Nephron progenitor cell (in vitro differentiated cells): ENCODE data around the gene MCF2L2.

ENCODE experiments used
- DNase-seq: peaks from one replicate; pipeline ENCODE4 v3.0.0; 2021
- H3K27ac Mint-ChIP-seq: 2 replicates; pipeline ENCODE4 v1.8.0; 2021; ENCODE audit warnings: mild to moderate bottlenecking, moderate library complexity, mixed read lengths
- H3K27me3 Mint-ChIP-seq: 2 replicates; pipeline ENCODE4 v1.8.0; 2021; ENCODE audit warnings: mild to moderate bottlenecking, low read depth, mixed read lengths; ENCODE audit not compliant: poor library complexity
- H3K36me3 Mint-ChIP-seq: 2 replicates; pipeline ENCODE4 v1.8.0; 2021; ENCODE audit warnings: low read depth, mixed read lengths
- H3K4me1 Mint-ChIP-seq: 2 replicates; pipeline ENCODE4 v1.8.0; 2021; ENCODE audit warnings: mixed read lengths
- H3K4me3 Mint-ChIP-seq: 2 replicates; pipeline ENCODE4 v1.8.0; 2021; ENCODE audit warnings: mild to moderate bottlenecking, moderate library complexity, mixed read lengths
- H3K9me3 Mint-ChIP-seq: 2 replicates; pipeline ENCODE4 v1.8.0; 2021; ENCODE audit warnings: mild to moderate bottlenecking, moderate library complexity, mixed read lengths
- CTCF ChIP-seq: fragments of 200-600 bp; sonication (generic); IDR thresholded peaks from 2 replicates; pipeline ENCODE4 v1.5.0; 2021; ENCODE audit warnings: antibody characterized with exemption

Gene MCF2L2

GRCh38 chr3:183295211-183295610, 133.2 kb downstream of the MCF2L2 start:
- no peak overlapping the region for H3K4me3 Mint-ChIP-seq
- peaks cover 3% of the 10 kb centered on the region for H3K27me3 Mint-ChIP-seq
- DNase-seq: no peak
- peaks cover 12% of the 10 kb centered on the region for H3K36me3 Mint-ChIP-seq
- peaks cover 4% of the 10 kb centered on the region for H3K9me3 Mint-ChIP-seq
- no peak overlapping the region for H3K27ac Mint-ChIP-seq
- peaks cover 10% of the 10 kb centered on the region for H3K4me1 Mint-ChIP-seq
- TF ChIP-seq CTCF: no peak

- no peak for DNase-seq
- Mint-ChIP-seq H3K4me1 (peaks cover 7% of the 10 kb centered on the region), H3K4me3 (no peak overlapping the region), H3K27ac (no peak overlapping the region), H3K27me3 (peaks cover 3% of the 10 kb centered on the region), H3K36me3 (peaks cover 12% of the 10 kb centered on the region), H3K9me3 (peaks cover 4% of the 10 kb centered on the region)
- no peak for TF ChIP-seq CTCF
Observed at GRCh38 chr3:183293966-183294365, 134.5 kb downstream of the MCF2L2 start.

GRCh38 chr3:183291497-183292031, 136.9 kb downstream of the MCF2L2 start:
- no peaks in the 10 kb centered on the region for H3K4me1 Mint-ChIP-seq
- H3K27me3 Mint-ChIP-seq: no peaks in the 10 kb centered on the region
- DNase-seq: no peak
- peaks cover 11% of the 10 kb centered on the region for H3K36me3 Mint-ChIP-seq
- no peak for TF ChIP-seq CTCF
- no peak overlapping the region for H3K27ac Mint-ChIP-seq
- no peak overlapping the region for H3K4me3 Mint-ChIP-seq
- H3K9me3 Mint-ChIP-seq: peaks cover 4% of the 10 kb centered on the region

GRCh38 chr3:183290216-183290615, 138.2 kb downstream of the MCF2L2 start:
- no peak for DNase-seq
- Mint-ChIP-seq H3K9me3 (no peaks in the 10 kb centered on the region), H3K4me3 (no peak overlapping the region), H3K27ac (no peak overlapping the region), H3K27me3 (no peaks in the 10 kb centered on the region), H3K36me3 (peaks cover 3% of the 10 kb centered on the region), H3K4me1 (no peaks in the 10 kb centered on the region)
- no peak for TF ChIP-seq CTCF

- H3K4me3 Mint-ChIP-seq: no peak overlapping the region
Observed at GRCh38 chr3:183288117-183288516, 140.3 kb downstream of the MCF2L2 start.

More at GRCh38 chr3:183288117-183288516, 140.3 kb downstream of the MCF2L2 start:
- H3K9me3 Mint-ChIP-seq: no peaks in the 10 kb centered on the region
- H3K27ac Mint-ChIP-seq: no peak overlapping the region
- no peak for TF ChIP-seq CTCF
- no peak for DNase-seq
- no peaks in the 10 kb centered on the region for H3K36me3 Mint-ChIP-seq
- H3K27me3 Mint-ChIP-seq: peaks cover 7% of the 10 kb centered on the region
- no peaks in the 10 kb centered on the region for H3K4me1 Mint-ChIP-seq
